Measurements from ENCODE around the gene ADARB2. TPM values are rescaled to one million over a fixed set of nuclear protein-coding genes. Genes with fewer than 3 reads are reported as not detected.

Gene ADARB2
- total RNA-seq, 2 donors from 2014 or later = 1.1 to 1.8 TPM

DNA sequence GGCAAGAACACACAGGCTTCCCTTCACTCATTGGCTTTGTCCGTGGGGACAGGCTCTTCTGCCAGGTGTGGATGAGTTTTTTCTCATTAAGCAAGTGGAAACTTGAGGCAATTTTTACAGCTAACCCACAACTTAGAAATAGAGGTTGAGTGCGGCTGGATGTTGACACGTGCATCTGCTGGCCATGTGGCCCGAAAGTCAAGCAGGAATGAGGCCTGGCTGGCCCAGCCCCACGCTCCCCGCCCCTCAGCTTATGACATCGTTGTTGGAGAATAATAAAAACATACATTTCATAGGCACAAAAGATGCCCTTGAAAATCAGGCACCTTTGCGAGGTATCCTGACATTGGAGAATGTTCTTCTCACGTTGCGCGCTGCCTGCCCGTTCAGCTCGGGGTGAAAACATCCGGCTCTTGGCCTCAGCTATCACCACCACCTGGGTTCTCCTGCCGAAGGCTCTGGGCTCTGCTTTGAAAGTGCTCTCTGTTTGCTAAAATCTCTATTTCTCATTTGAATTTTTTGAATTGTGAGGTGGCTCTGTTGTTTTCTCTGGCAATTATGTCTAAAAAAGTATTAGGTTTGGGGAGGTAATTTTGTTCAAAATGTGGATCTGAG lies 370.4 kb downstream of the ADARB2 start:
- Mint-ChIP-seq H3K27me3 (ENCODE audit: insufficient read depth) (no peaks in the 10 kb centered on the region), H3K4me1 (peaks cover 7% of the 10 kb centered on the region), H3K36me3 (ENCODE audit: low read depth) (no peaks in the 10 kb centered on the region), H3K9me3 (no peaks in the 10 kb centered on the region), H3K27ac (no peak overlapping the region), H3K4me3 (no peak overlapping the region)
- no peak overlapping the region for H3K4me3 ChIP-seq (ENCODE audit: low read length)
- TF ChIP-seq, protein P1, sequence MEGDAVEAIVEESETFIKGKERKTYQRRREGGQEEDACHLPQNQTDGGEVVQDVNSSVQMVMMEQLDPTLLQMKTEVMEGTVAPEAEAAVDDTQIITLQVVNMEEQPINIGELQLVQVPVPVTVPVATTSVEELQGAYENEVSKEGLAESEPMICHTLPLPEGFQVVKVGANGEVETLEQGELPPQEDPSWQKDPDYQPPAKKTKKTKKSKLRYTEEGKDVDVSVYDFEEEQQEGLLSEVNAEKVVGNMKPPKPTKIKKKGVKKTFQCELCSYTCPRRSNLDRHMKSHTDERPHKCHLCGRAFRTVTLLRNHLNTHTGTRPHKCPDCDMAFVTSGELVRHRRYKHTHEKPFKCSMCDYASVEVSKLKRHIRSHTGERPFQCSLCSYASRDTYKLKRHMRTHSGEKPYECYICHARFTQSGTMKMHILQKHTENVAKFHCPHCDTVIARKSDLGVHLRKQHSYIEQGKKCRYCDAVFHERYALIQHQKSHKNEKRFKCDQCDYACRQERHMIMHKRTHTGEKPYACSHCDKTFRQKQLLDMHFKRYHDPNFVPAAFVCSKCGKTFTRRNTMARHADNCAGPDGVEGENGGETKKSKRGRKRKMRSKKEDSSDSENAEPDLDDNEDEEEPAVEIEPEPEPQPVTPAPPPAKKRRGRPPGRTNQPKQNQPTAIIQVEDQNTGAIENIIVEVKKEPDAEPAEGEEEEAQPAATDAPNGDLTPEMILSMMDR (conservative IDR thresholded peaks at IDR 0.05) = no peak
- WGBS, 2 experiments (ENCODE audit: insufficient coverage in 1 of 2, insufficient read length in 1 of 2) = 88 to 89% methylated on average over 12 to 15 of the region's 15 CpGs
- H3K27me3 ChIP-seq (ENCODE audit: control insufficient read depth, insufficient read depth, low read length, poor library complexity, severe bottlenecking) = no peaks in the 10 kb centered on the region
- no peaks in the 10 kb centered on the region for H3K4me1 ChIP-seq (ENCODE audit: control insufficient read depth, insufficient read depth, low read length)
- no peak overlapping the region for H3K27ac ChIP-seq (ENCODE audit: low read depth, low read length)
- H3K9me3 ChIP-seq (ENCODE audit: control insufficient read depth, low read length) = no peaks in the 10 kb centered on the region
- H3K36me3 ChIP-seq (ENCODE audit: control insufficient read depth, insufficient read depth, low read length) = no peaks in the 10 kb centered on the region
- DNase-seq = no peak
- H3K9ac ChIP-seq (ENCODE audit: extremely low read depth, low read length, poor library complexity, severe bottlenecking) = no peak overlapping the region

GRCh38 chr10:1366322-1366691 lies 371.0 kb downstream of the ADARB2 start:
- H3K9ac ChIP-seq (ENCODE audit: extremely low read depth, low read length, poor library complexity, severe bottlenecking) = no peak overlapping the region
- DNase-seq = peak; percentile 22
- Mint-ChIP-seq H3K27ac (no peak overlapping the region), H3K9me3 (no peaks in the 10 kb centered on the region), H3K4me3 (no peak overlapping the region), H3K4me1 (peaks cover 9% of the 10 kb centered on the region), H3K27me3 (ENCODE audit: insufficient read depth) (no peaks in the 10 kb centered on the region), H3K36me3 (ENCODE audit: low read depth) (no peaks in the 10 kb centered on the region)
- TF ChIP-seq, protein P1 (conservative IDR thresholded peaks at IDR 0.05) = no peak
- no peaks in the 10 kb centered on the region for H3K36me3 ChIP-seq (ENCODE audit: control insufficient read depth, insufficient read depth, low read length)
- no peaks in the 10 kb centered on the region for H3K27me3 ChIP-seq (ENCODE audit: control insufficient read depth, insufficient read depth, low read length, poor library complexity, severe bottlenecking)
- no peak overlapping the region for H3K27ac ChIP-seq (ENCODE audit: low read depth, low read length)
- H3K9me3 ChIP-seq (ENCODE audit: control insufficient read depth, low read length) = no peaks in the 10 kb centered on the region
- WGBS, 2 experiments (ENCODE audit: insufficient coverage in 1 of 2, insufficient read length in 1 of 2) = 88 to 94% methylated on average over 2 to 6 of the region's 6 CpGs
- no peaks in the 10 kb centered on the region for H3K4me1 ChIP-seq (ENCODE audit: control insufficient read depth, insufficient read depth, low read length)
- H3K4me3 ChIP-seq (ENCODE audit: low read length) = no peak overlapping the region

- no peak overlapping the region for H3K9ac ChIP-seq (ENCODE audit: extremely low read depth, low read length, poor library complexity, severe bottlenecking)
- H3K4me3 ChIP-seq (ENCODE audit: low read length) = no peak overlapping the region
- no peak overlapping the region for H3K27ac ChIP-seq (ENCODE audit: low read depth, low read length)
- H3K36me3 Mint-ChIP-seq (ENCODE audit: low read depth) = no peaks in the 10 kb centered on the region
- H3K4me1 ChIP-seq (ENCODE audit: control insufficient read depth, insufficient read depth, low read length) = no peaks in the 10 kb centered on the region
- no peak overlapping the region for H3K27ac Mint-ChIP-seq
- WGBS, 2 experiments (ENCODE audit: insufficient coverage in 1 of 2, insufficient read length in 1 of 2) = 80 to 84% methylated on average over 5 to 8 of the region's 8 CpGs
- H3K27me3 Mint-ChIP-seq (ENCODE audit: insufficient read depth) = no peaks in the 10 kb centered on the region
- no peaks in the 10 kb centered on the region for H3K36me3 ChIP-seq (ENCODE audit: control insufficient read depth, insufficient read depth, low read length)
- H3K27me3 ChIP-seq (ENCODE audit: control insufficient read depth, insufficient read depth, low read length, poor library complexity, severe bottlenecking) = no peaks in the 10 kb centered on the region
- no peak overlapping the region for H3K4me3 Mint-ChIP-seq
- no peaks in the 10 kb centered on the region for H3K9me3 ChIP-seq (ENCODE audit: control insufficient read depth, low read length)
- no peaks in the 10 kb centered on the region for H3K9me3 Mint-ChIP-seq
- TF ChIP-seq, protein P1 (conservative IDR thresholded peaks at IDR 0.05) = no peak
- peak; percentile 28 for DNase-seq
- H3K4me1 Mint-ChIP-seq = peaks cover 14% of the 10 kb centered on the region
Observed at GRCh38 chr10:1365540-1366321, 371.6 kb downstream of the ADARB2 start.
